ENCODE data around the gene RASL11B. TPM values are rescaled to one million over a fixed set of nuclear protein-coding genes. Genes with fewer than 3 reads are reported as not detected.

The RASL11B gene
- total RNA-seq, 6 experiments from 2014 or later = 0.26 to 1.3 (median 0.37) TPM

DNA sequence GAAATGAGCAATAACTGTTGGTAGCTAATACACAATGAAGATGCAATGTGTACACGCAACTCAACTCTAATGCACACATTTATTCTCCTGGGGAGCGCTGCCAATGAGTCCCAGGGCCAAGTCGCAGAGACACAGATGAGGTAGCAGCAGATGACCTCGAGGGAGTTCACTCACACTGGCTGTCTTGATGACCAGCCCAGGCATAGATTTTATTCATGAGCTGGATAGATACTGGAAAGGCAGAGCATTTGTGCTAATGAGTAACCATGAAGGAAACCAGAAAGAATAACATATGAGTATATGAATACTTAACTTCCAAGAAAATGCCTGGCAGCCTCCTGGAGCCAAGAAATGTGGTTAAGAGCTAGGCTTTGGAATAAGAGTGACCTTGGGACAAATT, 42.3 kb downstream of the RASL11B start:
- H3K9me3 ChIP-seq = no peaks in the 10 kb centered on the region
- no peak overlapping the region for H3K27ac ChIP-seq
- ATAC-seq = no peak
- H3K36me3 ChIP-seq = no peaks in the 10 kb centered on the region
- H3K4me1 ChIP-seq = no peaks in the 10 kb centered on the region
- no peak overlapping the region for H3K4me3 ChIP-seq
- no peaks in the 10 kb centered on the region for H3K27me3 ChIP-seq
- TF ChIP-seq, protein P1, sequence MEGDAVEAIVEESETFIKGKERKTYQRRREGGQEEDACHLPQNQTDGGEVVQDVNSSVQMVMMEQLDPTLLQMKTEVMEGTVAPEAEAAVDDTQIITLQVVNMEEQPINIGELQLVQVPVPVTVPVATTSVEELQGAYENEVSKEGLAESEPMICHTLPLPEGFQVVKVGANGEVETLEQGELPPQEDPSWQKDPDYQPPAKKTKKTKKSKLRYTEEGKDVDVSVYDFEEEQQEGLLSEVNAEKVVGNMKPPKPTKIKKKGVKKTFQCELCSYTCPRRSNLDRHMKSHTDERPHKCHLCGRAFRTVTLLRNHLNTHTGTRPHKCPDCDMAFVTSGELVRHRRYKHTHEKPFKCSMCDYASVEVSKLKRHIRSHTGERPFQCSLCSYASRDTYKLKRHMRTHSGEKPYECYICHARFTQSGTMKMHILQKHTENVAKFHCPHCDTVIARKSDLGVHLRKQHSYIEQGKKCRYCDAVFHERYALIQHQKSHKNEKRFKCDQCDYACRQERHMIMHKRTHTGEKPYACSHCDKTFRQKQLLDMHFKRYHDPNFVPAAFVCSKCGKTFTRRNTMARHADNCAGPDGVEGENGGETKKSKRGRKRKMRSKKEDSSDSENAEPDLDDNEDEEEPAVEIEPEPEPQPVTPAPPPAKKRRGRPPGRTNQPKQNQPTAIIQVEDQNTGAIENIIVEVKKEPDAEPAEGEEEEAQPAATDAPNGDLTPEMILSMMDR (IDR thresholded peaks at IDR 0.05) = no peak
- TF ChIP-seq POLR2A (IDR thresholded peaks at IDR 0.05) = no peak
- DNase-seq = no peak
- intact Hi-C loops (cut with DNase I) = no loop called here
- 91% methylated on average over 4 of the region's 4 CpGs for WGBS (ENCODE audit: insufficient coverage, low coverage, low lambda C conversion rate, missing lambda C conversion rate)

DNA sequence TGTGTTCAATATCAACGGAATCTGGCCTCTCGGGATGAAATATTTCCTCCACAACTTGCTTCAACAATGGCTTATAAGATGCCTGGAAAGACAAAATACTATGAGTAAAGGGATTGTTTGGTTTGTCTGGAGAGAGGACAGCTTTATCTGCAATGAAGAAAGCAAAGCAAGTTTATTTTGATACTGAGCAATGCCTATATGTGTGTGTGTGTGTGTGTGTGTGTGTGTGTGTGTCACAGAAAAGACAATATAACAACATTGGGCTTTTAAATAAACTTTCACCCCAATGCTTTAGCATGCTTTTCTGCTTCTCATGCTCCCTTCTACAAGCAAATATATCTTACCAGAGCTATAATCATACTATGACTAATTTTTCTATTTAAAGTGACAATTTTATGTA, 45.4 kb downstream of the RASL11B start:
- no peak for DNase-seq
- Histone ChIP-seq H3K27me3 (no peaks in the 10 kb centered on the region), H3K9me3 (no peaks in the 10 kb centered on the region), H3K36me3 (no peaks in the 10 kb centered on the region), H3K4me3 (no peak overlapping the region), H3K4me1 (no peaks in the 10 kb centered on the region), H3K27ac (no peak overlapping the region)
- intact Hi-C loops (cut with DNase I) = no loop called here
- no peak for ATAC-seq
- TF ChIP-seq, protein P1 (IDR thresholded peaks at IDR 0.05) = no peak
- no peak for TF ChIP-seq POLR2A (IDR thresholded peaks at IDR 0.05)
- 83% methylated on average over 2 of the region's 2 CpGs for WGBS (ENCODE audit: insufficient coverage, low coverage, low lambda C conversion rate, missing lambda C conversion rate)

DNA sequence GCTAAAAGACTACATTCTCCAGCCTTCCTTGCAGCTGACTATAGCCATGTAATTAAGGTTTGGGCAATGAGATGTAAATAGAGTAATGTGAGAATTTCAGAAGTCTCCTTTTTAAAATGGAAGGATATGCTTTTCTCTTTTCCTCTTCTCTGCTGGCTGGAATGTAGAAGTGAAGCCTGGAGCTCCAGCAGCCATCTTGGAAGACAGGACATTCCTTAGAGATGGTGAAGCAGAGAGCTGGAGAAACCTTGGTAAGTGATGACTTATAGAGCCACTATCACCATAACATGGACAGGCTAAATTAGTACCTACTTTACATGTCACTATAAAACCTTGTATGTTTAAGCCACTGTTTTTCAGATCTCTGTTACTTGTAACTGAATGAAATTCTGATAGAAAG, 48.0 kb downstream of the RASL11B start:
- H3K36me3 ChIP-seq = no peaks in the 10 kb centered on the region
- no peak for TF ChIP-seq POLR2A (IDR thresholded peaks at IDR 0.05)
- TF ChIP-seq, protein P1 (IDR thresholded peaks at IDR 0.05) = no peak
- no peak overlapping the region for H3K27ac ChIP-seq
- no peak for DNase-seq
- no peaks in the 10 kb centered on the region for H3K27me3 ChIP-seq
- peaks cover 0 to 24% (median 9%) of the 10 kb centered on the region in 4 donors for H3K4me1 ChIP-seq
- no peaks in the 10 kb centered on the region for H3K9me3 ChIP-seq
- intact Hi-C loops (cut with DNase I) = no loop called here
- ATAC-seq = no peak
- no peak overlapping the region for H3K4me3 ChIP-seq

DNA sequence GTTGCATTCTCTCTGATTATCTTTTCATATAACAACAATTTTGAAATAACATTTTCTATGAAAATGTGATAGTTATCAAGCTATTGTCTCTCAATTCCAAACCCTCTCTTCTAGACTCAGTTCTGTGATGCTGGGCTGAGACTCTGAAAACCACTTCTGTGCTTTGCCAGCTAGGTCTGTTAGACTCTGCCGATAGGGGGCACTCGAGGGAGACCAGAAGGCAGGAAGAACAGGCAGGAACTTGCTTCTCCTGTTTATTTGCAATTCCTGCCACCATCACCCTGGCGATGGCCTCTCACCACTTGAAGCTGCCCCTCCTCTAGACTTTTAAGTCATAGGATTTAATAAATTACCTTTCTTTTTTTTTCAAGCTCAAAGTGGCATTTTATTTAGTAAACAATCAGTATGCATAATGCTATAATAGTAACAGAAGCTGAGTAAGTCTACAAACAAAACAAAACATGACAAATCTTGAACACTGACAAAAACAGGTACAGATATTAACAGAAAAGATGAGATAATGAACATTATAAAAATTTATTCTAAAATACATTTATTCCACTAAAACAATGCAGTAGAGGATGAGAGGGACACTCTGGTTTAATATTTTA, 49.7 kb downstream of the RASL11B start:
- Histone ChIP-seq H3K36me3 (no peaks in the 10 kb centered on the region), H3K4me3 (no peak overlapping the region), H3K4me1 (peaks cover 0 to 35% (median 9%) of the 10 kb centered on the region in 4 donors), H3K9me3 (no peaks in the 10 kb centered on the region), H3K27ac (no peak overlapping the region), H3K27me3 (no peaks in the 10 kb centered on the region)
- intact Hi-C loops (cut with DNase I) = no loop called here
- ATAC-seq = peak; percentile 65 to 77 (median 72)
- 14% methylated on average over 3 of the region's 3 CpGs for WGBS (ENCODE audit: insufficient coverage, low coverage, low lambda C conversion rate, missing lambda C conversion rate)
- TF ChIP-seq POLR2A (IDR thresholded peaks at IDR 0.05) = no peak
- TF ChIP-seq, protein P1 (IDR thresholded peaks at IDR 0.05) = peak; percentile 56 to 82 (median 70)
- peak; percentile 68 to 72 (median 71) for DNase-seq

DNA sequence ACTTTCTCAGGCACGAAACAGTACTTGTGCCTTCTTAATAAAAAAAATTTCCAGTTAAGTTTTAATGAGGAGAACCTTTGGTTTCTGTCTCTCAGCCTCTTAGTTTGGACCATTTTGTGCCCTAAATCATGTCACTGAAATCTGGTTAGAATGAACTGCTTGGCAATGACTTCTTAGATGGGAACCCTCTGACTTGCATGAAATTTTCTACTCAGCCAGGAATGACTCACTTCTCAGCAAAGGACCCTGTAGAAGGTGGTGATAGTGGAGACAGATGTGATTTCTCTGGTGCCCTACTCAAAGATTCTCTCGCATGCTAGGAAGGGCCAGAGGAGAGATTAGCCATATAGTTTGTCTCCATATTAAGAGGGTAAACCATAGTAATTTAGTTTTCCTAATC, 50.5 kb downstream of the RASL11B start:
- TF ChIP-seq, protein P1 (IDR thresholded peaks at IDR 0.05) = no peak
- no peak for TF ChIP-seq POLR2A (IDR thresholded peaks at IDR 0.05)
- 93% methylated on average over 2 of the region's 2 CpGs for WGBS (ENCODE audit: insufficient coverage, low coverage, low lambda C conversion rate, missing lambda C conversion rate)
- Histone ChIP-seq H3K27ac (no peak overlapping the region), H3K27me3 (no peaks in the 10 kb centered on the region), H3K4me3 (no peak overlapping the region), H3K9me3 (no peaks in the 10 kb centered on the region), H3K4me1 (peaks cover 0 to 35% (median 9%) of the 10 kb centered on the region in 4 donors), H3K36me3 (no peaks in the 10 kb centered on the region)
- DNase-seq = no peak
- intact Hi-C loops (cut with DNase I) = no loop called here
- ATAC-seq = no peak
